ENCODE measurements around the gene HSD17B8. TPM values are rescaled to one million over a fixed set of nuclear protein-coding genes. Genes with fewer than 3 reads are reported as not detected.

Gene HSD17B8
- total and polyA plus RNA-seq, 2 experiments from 2014 or later = 4.3 to 8.9 TPM

DNA sequence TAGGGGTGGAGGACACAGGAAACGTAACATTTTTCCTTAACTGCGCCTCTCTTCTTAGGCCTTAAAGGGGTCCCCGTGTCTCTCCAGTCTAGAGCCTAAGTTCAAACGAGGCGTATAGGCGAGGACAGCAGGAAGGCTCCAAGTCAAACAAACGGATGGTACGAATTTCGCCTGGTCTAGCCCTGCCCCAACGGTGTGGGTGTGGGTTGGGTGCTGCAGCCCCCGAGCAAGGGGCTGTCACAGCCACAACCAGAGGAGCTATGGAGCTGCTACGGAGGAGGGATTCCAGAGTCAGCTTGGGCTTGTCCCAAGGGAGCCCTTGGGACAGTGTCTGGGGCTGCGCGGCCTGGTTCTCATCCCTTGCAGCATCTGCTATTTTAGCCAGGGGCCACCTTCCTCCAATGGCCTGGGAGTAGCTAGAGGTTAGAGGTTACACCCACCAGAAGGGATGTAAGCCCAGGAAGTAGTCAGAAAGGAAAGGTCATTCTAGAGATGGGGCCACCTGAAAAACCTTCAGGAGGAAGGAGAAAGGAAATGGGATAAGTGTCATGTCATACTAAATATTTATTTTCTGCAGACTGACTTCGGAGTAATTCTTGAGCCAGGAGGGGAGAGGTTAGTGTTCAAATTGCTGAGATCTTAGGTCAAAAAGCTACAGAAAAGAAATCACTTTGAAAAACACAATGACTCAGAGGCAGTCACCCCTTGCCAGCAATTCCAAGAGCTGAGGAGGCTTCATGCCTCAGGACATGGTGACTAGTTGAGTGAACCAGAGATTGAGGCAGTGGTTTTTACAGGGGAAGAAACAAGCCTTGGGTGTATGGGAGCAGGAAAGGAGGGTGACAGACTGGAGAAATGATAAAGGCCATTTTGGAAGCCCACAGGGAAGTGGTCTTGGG, 45.5 kb downstream of the HSD17B8 start:
- Histone ChIP-seq H3K4me3 (peak overlapping the region; percentile 68), H2AFZ (peak overlapping the region; percentile 9; the same call in 1 of the 2 replicates), H3K27me3 (ENCODE audit: insufficient read depth) (peaks cover 35% of the 10 kb centered on the region), H3K4me2 (peak overlapping the region; percentile 80), H3K9me2 (ENCODE audit: insufficient read depth) (no peaks in the 10 kb centered on the region), H3K79me2 (replicated peaks; ENCODE audit: insufficient read depth) (no peaks in the 10 kb centered on the region), H3K36me3 (ENCODE audit: insufficient read depth) (no peaks in the 10 kb centered on the region), H4K20me1 (replicated peaks; ENCODE audit: insufficient read depth) (no peaks in the 10 kb centered on the region), H3F3A (replicated peaks; ENCODE audit: low read depth) (peaks cover 10% of the 10 kb centered on the region; the same call in 1 of the 2 replicates), H3K4me1 (ENCODE audit: insufficient read depth) (peaks cover 12% of the 10 kb centered on the region), H3K27ac (ENCODE audit: low read depth) (no peak overlapping the region)
- peaks cover 15% of the 10 kb centered on the region for H3K27me3 Mint-ChIP-seq (ENCODE audit: insufficient read depth, low read depth, poor library complexity)
- peaks cover 19% of the 10 kb centered on the region for H3K36me3 Mint-ChIP-seq (ENCODE audit: low read depth)
- no peak for DNase-seq (ENCODE audit: low spot score)
- no peaks in the 10 kb centered on the region for H3K9me3 Mint-ChIP-seq
- peak overlapping the region; percentile 77 for H3K27ac Mint-ChIP-seq
- H3K4me3 Mint-ChIP-seq = peak overlapping the region; percentile 82
- peaks cover 19% of the 10 kb centered on the region for H3K4me1 Mint-ChIP-seq
- TF ChIP-seq POLR2AphosphoS5 (IDR thresholded peaks at IDR 0.05; ENCODE audit: low read depth) (no peak), EZH2 (IDR thresholded peaks at IDR 0.05; ENCODE audit: low read depth, unreplicated experiment) (no peak), EZH2phosphoT487 (IDR thresholded peaks at IDR 0.05; ENCODE audit: unreplicated experiment) (no peak), NANOG (IDR thresholded peaks at IDR 0.05; ENCODE audit: borderline replicate concordance) (no peak), ZNF114 (CRISPR knock-in tag; IDR thresholded peaks at IDR 0.05) (no peak), CREB1 (CRISPR knock-in tag; IDR thresholded peaks at IDR 0.05; ENCODE audit: low read depth) (no peak), STAT1 (IDR thresholded peaks at IDR 0.05; ENCODE audit: unreplicated experiment) (no peak), ZNF331 (CRISPR knock-in tag; IDR thresholded peaks at IDR 0.05; ENCODE audit: low read depth) (no peak), JUNB (IDR thresholded peaks at IDR 0.05; ENCODE audit: unreplicated experiment) (no peak)
- TF ChIP-seq, protein P1, sequence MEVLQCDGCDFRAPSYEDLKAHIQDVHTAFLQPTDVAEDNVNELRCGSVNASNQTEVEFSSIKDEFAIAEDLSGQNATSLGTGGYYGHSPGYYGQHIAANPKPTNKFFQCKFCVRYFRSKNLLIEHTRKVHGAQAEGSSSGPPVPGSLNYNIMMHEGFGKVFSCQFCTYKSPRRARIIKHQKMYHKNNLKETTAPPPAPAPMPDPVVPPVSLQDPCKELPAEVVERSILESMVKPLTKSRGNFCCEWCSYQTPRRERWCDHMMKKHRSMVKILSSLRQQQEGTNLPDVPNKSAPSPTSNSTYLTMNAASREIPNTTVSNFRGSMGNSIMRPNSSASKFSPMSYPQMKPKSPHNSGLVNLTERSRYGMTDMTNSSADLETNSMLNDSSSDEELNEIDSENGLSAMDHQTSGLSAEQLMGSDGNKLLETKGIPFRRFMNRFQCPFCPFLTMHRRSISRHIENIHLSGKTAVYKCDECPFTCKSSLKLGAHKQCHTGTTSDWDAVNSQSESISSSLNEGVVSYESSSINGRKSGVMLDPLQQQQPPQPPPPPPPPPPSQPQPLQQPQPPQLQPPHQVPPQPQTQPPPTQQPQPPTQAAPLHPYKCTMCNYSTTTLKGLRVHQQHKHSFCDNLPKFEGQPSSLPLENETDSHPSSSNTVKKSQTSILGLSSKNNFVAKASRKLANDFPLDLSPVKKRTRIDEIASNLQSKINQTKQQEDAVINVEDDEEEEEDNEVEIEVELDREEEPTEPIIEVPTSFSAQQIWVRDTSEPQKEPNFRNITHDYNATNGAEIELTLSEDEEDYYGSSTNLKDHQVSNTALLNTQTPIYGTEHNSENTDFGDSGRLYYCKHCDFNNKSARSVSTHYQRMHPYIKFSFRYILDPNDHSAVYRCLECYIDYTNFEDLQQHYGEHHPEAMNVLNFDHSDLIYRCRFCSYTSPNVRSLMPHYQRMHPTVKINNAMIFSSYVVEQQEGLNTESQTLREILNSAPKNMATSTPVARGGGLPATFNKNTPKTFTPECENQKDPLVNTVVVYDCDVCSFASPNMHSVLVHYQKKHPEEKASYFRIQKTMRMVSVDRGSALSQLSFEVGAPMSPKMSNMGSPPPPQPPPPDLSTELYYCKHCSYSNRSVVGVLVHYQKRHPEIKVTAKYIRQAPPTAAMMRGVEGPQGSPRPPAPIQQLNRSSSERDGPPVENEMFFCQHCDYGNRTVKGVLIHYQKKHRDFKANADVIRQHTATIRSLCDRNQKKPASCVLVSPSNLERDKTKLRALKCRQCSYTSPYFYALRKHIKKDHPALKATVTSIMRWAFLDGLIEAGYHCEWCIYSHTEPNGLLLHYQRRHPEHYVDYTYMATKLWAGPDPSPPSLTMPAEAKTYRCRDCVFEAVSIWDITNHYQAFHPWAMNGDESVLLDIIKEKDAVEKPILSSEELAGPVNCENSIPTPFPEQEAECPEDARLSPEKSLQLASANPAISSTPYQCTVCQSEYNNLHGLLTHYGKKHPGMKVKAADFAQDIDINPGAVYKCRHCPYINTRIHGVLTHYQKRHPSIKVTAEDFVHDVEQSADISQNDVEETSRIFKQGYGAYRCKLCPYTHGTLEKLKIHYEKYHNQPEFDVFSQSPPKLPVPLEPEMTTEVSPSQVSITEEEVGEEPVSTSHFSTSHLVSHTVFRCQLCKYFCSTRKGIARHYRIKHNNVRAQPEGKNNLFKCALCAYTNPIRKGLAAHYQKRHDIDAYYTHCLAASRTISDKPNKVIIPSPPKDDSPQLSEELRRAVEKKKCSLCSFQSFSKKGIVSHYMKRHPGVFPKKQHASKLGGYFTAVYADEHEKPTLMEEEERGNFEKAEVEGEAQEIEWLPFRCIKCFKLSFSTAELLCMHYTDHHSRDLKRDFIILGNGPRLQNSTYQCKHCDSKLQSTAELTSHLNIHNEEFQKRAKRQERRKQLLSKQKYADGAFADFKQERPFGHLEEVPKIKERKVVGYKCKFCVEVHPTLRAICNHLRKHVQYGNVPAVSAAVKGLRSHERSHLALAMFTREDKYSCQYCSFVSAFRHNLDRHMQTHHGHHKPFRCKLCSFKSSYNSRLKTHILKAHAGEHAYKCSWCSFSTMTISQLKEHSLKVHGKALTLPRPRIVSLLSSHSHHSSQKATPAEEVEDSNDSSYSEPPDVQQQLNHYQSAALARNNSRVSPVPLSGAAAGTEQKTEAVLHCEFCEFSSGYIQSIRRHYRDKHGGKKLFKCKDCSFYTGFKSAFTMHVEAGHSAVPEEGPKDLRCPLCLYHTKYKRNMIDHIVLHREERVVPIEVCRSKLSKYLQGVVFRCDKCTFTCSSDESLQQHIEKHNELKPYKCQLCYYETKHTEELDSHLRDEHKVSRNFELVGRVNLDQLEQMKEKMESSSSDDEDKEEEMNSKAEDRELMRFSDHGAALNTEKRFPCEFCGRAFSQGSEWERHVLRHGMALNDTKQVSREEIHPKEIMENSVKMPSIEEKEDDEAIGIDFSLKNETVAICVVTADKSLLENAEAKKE (CRISPR knock-in tag; IDR thresholded peaks at IDR 0.05) = no peak
- TF ChIP-seq, protein P2, sequence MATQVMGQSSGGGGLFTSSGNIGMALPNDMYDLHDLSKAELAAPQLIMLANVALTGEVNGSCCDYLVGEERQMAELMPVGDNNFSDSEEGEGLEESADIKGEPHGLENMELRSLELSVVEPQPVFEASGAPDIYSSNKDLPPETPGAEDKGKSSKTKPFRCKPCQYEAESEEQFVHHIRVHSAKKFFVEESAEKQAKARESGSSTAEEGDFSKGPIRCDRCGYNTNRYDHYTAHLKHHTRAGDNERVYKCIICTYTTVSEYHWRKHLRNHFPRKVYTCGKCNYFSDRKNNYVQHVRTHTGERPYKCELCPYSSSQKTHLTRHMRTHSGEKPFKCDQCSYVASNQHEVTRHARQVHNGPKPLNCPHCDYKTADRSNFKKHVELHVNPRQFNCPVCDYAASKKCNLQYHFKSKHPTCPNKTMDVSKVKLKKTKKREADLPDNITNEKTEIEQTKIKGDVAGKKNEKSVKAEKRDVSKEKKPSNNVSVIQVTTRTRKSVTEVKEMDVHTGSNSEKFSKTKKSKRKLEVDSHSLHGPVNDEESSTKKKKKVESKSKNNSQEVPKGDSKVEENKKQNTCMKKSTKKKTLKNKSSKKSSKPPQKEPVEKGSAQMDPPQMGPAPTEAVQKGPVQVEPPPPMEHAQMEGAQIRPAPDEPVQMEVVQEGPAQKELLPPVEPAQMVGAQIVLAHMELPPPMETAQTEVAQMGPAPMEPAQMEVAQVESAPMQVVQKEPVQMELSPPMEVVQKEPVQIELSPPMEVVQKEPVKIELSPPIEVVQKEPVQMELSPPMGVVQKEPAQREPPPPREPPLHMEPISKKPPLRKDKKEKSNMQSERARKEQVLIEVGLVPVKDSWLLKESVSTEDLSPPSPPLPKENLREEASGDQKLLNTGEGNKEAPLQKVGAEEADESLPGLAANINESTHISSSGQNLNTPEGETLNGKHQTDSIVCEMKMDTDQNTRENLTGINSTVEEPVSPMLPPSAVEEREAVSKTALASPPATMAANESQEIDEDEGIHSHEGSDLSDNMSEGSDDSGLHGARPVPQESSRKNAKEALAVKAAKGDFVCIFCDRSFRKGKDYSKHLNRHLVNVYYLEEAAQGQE (IDR thresholded peaks at IDR 0.05; ENCODE audit: unreplicated experiment) = no peak
- TF ChIP-seq, protein P3, sequence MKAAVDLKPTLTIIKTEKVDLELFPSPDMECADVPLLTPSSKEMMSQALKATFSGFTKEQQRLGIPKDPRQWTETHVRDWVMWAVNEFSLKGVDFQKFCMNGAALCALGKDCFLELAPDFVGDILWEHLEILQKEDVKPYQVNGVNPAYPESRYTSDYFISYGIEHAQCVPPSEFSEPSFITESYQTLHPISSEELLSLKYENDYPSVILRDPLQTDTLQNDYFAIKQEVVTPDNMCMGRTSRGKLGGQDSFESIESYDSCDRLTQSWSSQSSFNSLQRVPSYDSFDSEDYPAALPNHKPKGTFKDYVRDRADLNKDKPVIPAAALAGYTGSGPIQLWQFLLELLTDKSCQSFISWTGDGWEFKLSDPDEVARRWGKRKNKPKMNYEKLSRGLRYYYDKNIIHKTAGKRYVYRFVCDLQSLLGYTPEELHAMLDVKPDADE (IDR thresholded peaks at IDR 0.05) = no peak
- TF ChIP-seq, protein P4, sequence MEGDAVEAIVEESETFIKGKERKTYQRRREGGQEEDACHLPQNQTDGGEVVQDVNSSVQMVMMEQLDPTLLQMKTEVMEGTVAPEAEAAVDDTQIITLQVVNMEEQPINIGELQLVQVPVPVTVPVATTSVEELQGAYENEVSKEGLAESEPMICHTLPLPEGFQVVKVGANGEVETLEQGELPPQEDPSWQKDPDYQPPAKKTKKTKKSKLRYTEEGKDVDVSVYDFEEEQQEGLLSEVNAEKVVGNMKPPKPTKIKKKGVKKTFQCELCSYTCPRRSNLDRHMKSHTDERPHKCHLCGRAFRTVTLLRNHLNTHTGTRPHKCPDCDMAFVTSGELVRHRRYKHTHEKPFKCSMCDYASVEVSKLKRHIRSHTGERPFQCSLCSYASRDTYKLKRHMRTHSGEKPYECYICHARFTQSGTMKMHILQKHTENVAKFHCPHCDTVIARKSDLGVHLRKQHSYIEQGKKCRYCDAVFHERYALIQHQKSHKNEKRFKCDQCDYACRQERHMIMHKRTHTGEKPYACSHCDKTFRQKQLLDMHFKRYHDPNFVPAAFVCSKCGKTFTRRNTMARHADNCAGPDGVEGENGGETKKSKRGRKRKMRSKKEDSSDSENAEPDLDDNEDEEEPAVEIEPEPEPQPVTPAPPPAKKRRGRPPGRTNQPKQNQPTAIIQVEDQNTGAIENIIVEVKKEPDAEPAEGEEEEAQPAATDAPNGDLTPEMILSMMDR (conservative IDR thresholded peaks at IDR 0.05; ENCODE audit: low read depth in 2 of 2) = no peak
- peak; percentile 8 for ATAC-seq

Data from GM23338 (cell line).